Measurements from ENCODE around the gene C8A.

The C8A gene

DNA sequence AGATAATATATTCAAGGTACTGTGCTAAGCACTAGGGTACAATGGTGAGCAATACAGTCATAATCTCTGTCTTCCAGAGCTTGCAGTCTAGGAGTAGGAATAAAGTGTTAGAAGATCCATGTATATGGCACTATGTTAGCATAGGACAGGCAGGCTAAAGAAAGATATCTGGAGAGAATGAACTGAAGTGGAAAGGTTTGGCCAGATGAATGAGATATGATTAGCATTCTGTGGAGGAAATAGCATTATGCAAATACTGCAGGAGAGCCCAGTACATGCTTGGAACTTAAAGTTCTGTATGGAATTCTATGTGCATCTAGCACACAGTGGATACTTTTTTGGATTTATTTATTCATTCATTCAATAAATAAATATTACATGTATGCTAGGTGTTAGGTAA, 4.7 kb downstream of the C8A start:
- TF ChIP-seq, protein P1, sequence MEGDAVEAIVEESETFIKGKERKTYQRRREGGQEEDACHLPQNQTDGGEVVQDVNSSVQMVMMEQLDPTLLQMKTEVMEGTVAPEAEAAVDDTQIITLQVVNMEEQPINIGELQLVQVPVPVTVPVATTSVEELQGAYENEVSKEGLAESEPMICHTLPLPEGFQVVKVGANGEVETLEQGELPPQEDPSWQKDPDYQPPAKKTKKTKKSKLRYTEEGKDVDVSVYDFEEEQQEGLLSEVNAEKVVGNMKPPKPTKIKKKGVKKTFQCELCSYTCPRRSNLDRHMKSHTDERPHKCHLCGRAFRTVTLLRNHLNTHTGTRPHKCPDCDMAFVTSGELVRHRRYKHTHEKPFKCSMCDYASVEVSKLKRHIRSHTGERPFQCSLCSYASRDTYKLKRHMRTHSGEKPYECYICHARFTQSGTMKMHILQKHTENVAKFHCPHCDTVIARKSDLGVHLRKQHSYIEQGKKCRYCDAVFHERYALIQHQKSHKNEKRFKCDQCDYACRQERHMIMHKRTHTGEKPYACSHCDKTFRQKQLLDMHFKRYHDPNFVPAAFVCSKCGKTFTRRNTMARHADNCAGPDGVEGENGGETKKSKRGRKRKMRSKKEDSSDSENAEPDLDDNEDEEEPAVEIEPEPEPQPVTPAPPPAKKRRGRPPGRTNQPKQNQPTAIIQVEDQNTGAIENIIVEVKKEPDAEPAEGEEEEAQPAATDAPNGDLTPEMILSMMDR (IDR thresholded peaks at IDR 0.05), result no peak
- H3K27me3 ChIP-seq, result peaks cover 9% of the 10 kb centered on the region

DNA sequence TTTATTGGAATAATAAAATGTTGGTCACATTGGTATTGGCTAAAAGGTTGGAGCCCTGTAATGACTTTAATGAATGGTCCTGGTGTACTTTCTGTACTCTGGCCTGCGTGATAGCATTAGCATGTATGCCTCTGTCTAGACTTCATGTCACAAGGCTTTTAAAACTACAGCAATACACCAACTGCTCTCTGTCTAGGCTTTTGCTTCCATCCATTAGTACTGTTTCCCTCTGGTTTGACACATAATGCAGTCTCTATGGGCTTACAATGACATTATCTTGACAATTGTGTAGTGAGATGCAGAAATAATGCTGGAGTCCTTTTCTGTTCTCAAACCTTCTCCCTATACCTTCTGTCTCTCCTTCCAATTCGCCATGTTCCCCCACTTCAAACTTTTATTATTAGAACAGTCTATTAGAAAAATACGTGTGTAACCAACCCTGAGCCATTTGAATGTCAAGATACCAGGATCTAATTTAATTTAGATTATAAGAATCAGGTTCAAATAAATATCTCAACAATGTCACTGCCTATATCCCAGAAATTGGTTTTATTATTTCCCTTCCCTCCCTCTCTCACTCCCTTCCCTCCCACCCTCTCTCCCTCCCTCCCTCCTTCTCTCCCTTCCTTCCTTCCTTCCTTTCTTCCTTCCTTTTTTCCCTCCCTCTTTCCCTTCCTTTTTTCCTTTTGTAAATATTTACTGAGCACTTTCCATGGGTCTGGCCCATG, 8.8 kb downstream of the C8A start:
- TF ChIP-seq, protein P1 (IDR thresholded peaks at IDR 0.05), result no peak
- H3K4me1 ChIP-seq (ENCODE audit: control insufficient read depth in 1 of 2, insufficient read depth in 1 of 2, low read depth in 1 of 2, low read length in 1 of 2), result no peaks in the 10 kb centered on the region
- H3K27me3 ChIP-seq, result no peaks in the 10 kb centered on the region
- no peak overlapping the region for H3K27ac ChIP-seq
- H3K36me3 ChIP-seq, result no peaks in the 10 kb centered on the region
- H3K9me3 ChIP-seq, result no peaks in the 10 kb centered on the region
- no peak overlapping the region for H3K4me3 ChIP-seq (ENCODE audit: low read depth in 1 of 2, low read length in 1 of 2)

More for the DNA sequence above, 4.7 kb downstream of the C8A start:
- no peaks in the 10 kb centered on the region for H3K9me3 ChIP-seq
- H3K36me3 ChIP-seq, result no peaks in the 10 kb centered on the region
- no peaks in the 10 kb centered on the region for H3K4me1 ChIP-seq (ENCODE audit: control insufficient read depth in 1 of 2, insufficient read depth in 1 of 2, low read depth in 1 of 2, low read length in 1 of 2)
- no peak overlapping the region for H3K27ac ChIP-seq
- no peak overlapping the region for H3K4me3 ChIP-seq (ENCODE audit: low read depth in 1 of 2, low read length in 1 of 2)

DNA sequence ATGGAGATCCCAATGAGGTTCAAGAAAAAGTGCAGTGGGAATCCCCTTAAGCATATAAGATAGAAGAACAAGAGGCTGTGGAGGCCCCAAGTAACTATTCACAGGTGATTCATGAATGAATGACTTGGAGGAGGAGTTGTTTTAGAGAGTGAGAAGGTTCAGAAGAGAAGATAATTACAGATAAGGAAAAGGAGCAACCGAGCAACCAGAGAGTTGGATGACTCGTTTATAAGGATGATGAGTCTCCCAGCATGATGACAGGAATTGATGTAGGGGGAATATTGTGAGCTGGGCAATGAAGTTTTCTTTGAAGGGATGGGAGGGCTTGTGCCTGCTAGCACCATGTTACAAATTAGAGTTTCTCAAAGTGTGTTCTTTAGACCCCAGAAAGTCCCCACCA, 9.8 kb downstream of the C8A start:
- Histone ChIP-seq H3K4me1 (ENCODE audit: control insufficient read depth in 1 of 2, insufficient read depth in 1 of 2, low read depth in 1 of 2, low read length in 1 of 2) (no peaks in the 10 kb centered on the region), H3K4me3 (ENCODE audit: low read depth in 1 of 2, low read length in 1 of 2) (no peak overlapping the region), H3K36me3 (no peaks in the 10 kb centered on the region), H3K27ac (no peak overlapping the region), H3K27me3 (no peaks in the 10 kb centered on the region), H3K9me3 (no peaks in the 10 kb centered on the region)
- TF ChIP-seq, protein P1 (IDR thresholded peaks at IDR 0.05), result no peak

DNA sequence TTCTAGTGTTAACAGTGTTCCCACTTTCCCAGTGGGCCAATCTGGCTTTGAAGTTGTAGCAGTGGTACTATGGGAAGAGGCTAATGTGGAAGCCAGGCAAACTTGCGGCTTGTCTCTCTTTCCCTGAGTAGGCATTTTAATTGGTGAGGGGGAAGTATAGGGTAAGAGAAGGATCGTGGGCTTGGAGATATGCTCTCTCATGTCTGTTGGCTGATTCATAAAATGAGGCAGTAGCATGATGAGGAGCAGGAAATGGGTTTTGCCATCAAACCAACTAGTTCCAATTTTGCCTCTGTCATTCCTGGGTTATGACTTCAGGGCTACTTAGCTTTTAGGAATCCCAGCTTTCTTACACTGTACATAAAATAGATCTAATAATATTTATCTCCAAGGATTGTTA, 12.1 kb downstream of the C8A start:
- Histone ChIP-seq H3K27ac (no peak overlapping the region), H3K4me3 (ENCODE audit: low read depth in 1 of 2, low read length in 1 of 2) (no peak overlapping the region)

DNA sequence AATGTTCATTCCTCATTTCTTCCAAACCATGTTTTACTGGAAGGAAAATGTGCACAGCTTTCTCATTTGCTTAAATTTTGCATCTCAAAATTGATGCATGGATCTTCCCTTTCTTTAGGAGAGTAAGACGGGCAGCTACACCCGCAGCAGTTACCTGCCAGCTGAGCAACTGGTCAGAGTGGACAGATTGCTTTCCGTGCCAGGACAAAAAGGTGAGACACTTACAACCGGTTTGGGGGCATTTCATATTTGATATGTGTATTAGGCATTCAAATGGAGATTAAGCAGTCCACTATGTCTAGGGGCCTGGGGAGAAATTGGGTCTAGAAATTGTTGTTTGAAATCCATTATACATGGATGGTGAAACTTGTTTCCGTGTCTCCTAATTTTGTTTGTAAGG, 12.9 kb downstream of the C8A start:
- H3K4me3 ChIP-seq (ENCODE audit: low read depth in 1 of 2, low read length in 1 of 2), result no peak overlapping the region
- H3K36me3 ChIP-seq, result no peaks in the 10 kb centered on the region
- H3K4me1 ChIP-seq (ENCODE audit: control insufficient read depth in 1 of 2, insufficient read depth in 1 of 2, low read depth in 1 of 2, low read length in 1 of 2), result no peaks in the 10 kb centered on the region
- no peaks in the 10 kb centered on the region for H3K9me3 ChIP-seq
- H3K27me3 ChIP-seq, result peaks cover 11% of the 10 kb centered on the region
- TF ChIP-seq, protein P1 (IDR thresholded peaks at IDR 0.05), result no peak
- H3K27ac ChIP-seq, result no peak overlapping the region

More for the DNA sequence above, 12.1 kb downstream of the C8A start:
- H3K36me3 ChIP-seq, result no peaks in the 10 kb centered on the region
- no peaks in the 10 kb centered on the region for H3K4me1 ChIP-seq (ENCODE audit: control insufficient read depth in 1 of 2, insufficient read depth in 1 of 2, low read depth in 1 of 2, low read length in 1 of 2)
- TF ChIP-seq, protein P1 (IDR thresholded peaks at IDR 0.05), result no peak
- H3K27me3 ChIP-seq, result peaks cover 11% of the 10 kb centered on the region
- H3K9me3 ChIP-seq, result no peaks in the 10 kb centered on the region

Data from neutrophil (primary cell).